NCI-H1930 (cell line): Measurements from ENCODE around the gene TNRC18.
"Not testable (repeated sequence)": the region's sequence is repeated elsewhere in the genome, so short reads cannot be mapped to it uniquely, and the experiment has no call there.

ENCODE experiments used
- DNase-seq, 2 experiments: peaks; one replicate each; lab custom pipeline; 2025; lab: John Stamatoyannopoulos, UW

Gene TNRC18

DNA sequence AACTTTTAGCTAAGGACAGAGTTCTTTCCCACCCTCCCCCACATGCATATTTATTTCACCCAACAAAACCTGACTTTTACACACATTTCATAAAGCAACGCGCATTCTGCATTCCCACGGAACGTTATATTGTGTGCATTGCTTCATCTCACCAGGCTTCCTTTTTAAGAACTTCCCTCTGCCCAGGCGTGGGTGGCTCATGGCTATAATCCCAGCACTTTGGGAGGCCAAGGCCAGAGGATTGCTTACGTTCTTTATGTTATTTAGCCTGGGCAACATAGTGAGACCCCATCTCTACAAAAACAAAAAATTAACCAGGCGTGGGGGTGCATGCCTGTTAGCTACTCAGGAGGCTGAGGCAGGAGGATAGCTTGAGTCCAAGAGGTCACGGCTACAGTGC lies 155.8 kb downstream of the TNRC18 start:
- not testable (repeated sequence) for DNase-seq

DNA sequence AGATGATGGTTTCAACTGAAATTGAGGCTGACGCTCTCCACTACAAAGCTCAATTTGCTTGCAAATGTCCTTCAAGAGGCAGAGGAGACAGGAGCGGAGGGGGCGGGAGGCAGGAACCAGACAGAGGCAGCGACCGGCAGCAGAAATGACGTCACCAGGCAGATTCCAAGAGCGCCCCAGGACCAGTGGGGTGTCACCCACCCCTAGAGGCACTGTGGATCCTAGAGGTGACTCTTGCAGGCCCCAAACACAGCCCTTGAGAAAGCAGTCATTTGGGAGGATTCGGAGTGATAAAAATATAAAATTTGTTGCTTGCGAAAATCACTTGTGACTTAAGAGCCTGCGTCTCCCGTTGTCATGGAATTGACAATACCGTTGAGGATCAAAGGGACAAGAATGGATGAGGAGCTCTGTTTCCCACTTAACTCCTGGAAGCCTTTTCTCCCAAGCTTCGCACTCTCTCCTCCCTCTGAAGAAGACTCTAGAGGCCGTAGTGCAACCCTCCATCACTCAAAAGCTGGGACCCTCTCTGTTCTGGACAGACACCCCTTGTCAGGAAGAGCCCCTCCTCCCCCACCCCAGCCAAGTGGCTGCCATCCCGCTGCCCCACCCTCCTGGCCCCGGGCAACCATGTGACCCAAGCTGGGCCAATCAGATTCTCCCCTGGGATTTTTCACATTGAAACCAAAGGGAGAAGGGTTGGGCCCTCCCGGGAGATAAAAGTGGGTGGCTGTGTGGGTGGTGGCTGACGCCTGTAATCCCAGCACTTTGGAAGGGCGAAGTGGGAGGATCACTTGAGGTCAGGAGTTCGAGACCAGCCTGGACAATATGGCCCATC lies 157.2 kb downstream of the TNRC18 start:
- DNase-seq, result no peak

DNA sequence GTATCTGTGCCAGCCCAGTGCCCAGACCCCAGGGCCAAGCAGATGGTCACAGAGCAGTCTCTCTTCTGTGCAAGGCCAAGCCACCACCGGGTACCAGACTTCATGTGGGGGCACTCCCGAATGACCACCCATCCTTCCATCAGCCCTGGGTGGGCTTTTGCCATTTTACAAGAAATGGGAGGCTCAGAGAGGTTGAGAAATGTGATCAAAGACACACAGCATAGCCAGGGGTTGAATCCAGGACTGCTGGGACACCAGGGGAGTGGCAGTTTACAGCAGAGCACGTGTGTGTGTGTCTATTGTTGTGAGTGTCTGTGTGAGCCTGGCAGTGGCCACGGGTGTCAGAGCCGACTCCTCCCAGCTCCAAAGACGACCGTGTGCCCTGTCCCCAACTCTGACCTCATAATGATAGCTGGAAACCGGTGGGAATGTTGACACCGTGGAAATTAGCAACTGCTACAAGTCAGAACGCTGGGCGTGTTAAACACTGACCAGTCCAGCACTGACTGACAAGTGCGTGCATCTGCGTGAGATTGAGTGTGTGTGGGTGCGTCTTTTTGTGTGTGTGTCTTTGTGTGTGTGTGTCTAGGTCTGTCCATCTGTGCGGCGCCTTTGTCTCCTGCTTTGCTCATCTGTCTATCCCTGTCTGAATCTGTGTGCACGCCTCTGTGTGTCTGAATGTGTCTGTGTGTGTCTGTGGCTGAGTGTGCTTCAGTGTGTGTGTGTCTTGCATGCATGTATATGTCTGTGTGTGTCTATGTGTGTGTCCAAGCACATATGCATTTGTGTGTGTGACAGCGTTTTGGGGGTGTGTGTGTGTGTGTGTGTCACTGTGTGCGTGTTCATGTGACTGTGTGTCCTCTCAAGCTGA lies 158.1 kb downstream of the TNRC18 start:
- no peak for DNase-seq

DNA sequence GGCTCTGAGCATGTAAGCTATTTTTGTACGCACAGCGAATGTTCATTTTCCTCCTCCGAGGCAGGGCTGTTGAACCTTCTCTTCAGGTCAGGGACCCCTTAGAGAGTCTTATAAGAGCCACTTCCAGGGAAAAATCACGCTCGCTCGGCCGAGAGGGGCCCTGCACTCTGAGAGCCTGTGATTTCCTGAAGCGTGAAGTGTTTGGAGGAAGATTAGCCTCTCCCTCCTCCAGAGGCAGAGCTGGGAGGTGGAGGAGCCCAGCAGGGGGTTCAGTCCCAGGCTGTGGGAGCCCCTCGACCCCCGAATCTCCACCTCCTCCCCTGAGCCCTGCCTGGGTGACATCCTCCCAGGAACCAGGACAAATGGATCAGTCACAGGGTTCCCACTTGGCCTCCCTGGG lies 160.6 kb downstream of the TNRC18 start:
- not testable (repeated sequence) for DNase-seq

DNA sequence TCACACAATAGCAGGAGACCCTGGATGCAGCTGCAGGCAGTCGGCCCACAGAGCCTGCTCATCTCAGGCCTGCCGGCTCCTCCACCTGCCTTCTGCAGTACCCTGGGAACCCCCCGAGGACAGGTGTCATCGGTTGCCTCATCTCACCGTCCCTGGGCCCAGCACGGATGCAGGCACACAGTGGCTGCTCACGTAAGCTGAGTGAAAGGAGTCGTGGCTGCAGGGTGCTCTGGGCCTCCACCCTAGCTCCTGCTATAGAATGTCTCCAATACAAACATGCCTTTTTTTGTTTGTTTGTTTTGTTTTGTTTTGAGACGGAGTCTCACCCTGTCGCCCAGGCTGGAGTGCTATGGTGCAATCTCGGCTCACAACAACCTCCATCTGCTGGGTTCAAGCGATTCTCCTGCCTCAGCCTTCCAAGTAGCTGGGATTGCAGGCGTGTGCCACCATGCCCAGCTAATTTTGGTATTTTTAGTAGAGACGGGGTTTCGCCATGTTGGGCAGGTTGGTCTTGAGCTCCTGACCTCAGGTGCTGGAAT lies 163.0 kb downstream of the TNRC18 start:
- DNase-seq, result not testable (repeated sequence)
